RWPE2 (cell line): ENCODE measurements around the gene SCTR.
A peak's percentile ranks its signal among the peaks of the same experiment; 100 is the strongest.

Experiments
- ATAC-seq: fragments of 200-7000 bp; cut with Tn5 transposase; 3 replicates; pipeline ENCODE4 v1.9.1; 2021; ENCODE audit warnings: low read depth
- DNase-seq: peaks from one replicate; pipeline ENCODE4 v3.0.0-alpha.2; 2020; ENCODE audit warnings: low spot score
- H3K27ac ChIP-seq: fragments of 450-650 bp; 2 replicates; pipeline ENCODE4 v1.5.1; 2017; ENCODE audit warnings: mild to moderate bottlenecking; ENCODE audit not compliant: poor library complexity, severe bottlenecking
- H3K27me3 ChIP-seq: fragments of 250-450 bp; sonication (Bioruptor Pico); 2 replicates; pipeline ENCODE4 v1.5.1; 2021; ENCODE audit warnings: mild to moderate bottlenecking, moderate library complexity; ENCODE audit not compliant: insufficient read depth, poor library complexity, severe bottlenecking
- H3K36me3 ChIP-seq: fragments of 250-450 bp; sonication (Bioruptor Pico); 2 replicates; pipeline ENCODE4 v1.5.1; 2020; ENCODE audit warnings: low read depth, mild to moderate bottlenecking, moderate library complexity
- H3K4me1 ChIP-seq: fragments of 250-450 bp; sonication (Bioruptor Pico); 2 replicates; pipeline ENCODE4 v1.5.1; 2021; ENCODE audit warnings: mild to moderate bottlenecking, moderate library complexity; ENCODE audit not compliant: insufficient read depth, poor library complexity, severe bottlenecking
- H3K4me3 ChIP-seq: fragments of 250-450 bp; sonication (Bioruptor Pico); 2 replicates; pipeline ENCODE4 v1.5.1; 2021; ENCODE audit warnings: mild to moderate bottlenecking, moderate library complexity; ENCODE audit not compliant: severe bottlenecking
- H3K9me3 ChIP-seq: fragments of 250-450 bp; sonication (Bioruptor Pico); 2 replicates; pipeline ENCODE4 v1.5.1; 2021; ENCODE audit warnings: mild to moderate bottlenecking, moderate library complexity; ENCODE audit not compliant: severe bottlenecking
- CTCF ChIP-seq: fragments of 450-650 bp; IDR thresholded peaks from one replicate; pipeline ENCODE4 v1.5.1; 2017; ENCODE audit warnings: mild to moderate bottlenecking, moderate library complexity; ENCODE audit not compliant: poor library complexity, severe bottlenecking

Gene SCTR

GRCh38 chr2:119475225-119475856, 48.9 kb downstream of the SCTR start:
- no peak overlapping the region for H3K4me3 ChIP-seq
- H3K9me3 ChIP-seq, result no peaks in the 10 kb centered on the region
- peak; percentile 39 for DNase-seq
- no peak for ATAC-seq
- no peaks in the 10 kb centered on the region for H3K4me1 ChIP-seq
- H3K27me3 ChIP-seq, result no peaks in the 10 kb centered on the region
- H3K36me3 ChIP-seq, result no peaks in the 10 kb centered on the region
- TF ChIP-seq CTCF, result no peak
- no peak overlapping the region for H3K27ac ChIP-seq

DNA sequence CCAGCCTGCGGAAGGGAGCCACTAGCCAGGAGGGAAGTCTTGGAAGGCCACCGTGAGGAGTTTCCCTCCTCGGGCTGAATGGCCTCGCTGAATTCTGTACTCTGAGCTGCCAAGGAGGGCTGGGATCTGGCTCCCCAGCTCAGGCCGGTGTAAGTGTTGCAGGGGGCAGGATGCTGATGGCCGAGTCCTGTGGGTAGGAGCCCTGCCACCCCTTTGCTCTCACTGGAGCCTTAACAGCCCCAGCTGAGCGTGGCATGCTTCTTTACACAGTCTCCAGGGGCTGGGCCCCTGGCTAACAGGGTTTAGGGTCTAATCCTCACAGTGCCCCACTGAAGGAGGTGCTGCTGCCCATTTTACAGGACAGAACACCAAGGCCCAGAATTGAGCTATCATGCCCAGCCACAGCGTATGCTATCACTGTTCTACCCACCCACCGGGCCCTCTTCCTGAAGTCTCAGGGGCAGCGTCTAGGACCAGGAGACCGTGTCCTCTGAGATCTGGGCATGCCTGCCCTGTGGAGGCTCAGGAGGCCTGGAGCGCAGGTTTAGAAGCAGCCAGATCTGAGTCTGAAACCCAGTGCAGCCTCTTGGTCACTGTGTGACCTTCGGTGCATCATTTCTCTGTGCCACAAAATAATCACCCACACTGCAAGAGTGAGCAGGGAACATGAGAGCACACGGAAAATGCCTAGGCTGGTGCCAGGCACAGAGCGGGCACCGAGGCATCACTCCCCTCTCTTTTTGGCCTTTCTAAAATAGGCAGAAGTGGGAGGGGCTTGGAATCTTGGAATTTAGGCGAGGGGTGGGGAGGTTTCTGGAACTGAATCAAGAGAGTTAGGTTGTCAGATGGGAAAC, 49.7 kb downstream of the SCTR start:
- Histone ChIP-seq H3K4me3 (no peak overlapping the region), H3K27ac (no peak overlapping the region), H3K9me3 (no peaks in the 10 kb centered on the region), H3K36me3 (no peaks in the 10 kb centered on the region), H3K27me3 (no peaks in the 10 kb centered on the region), H3K4me1 (no peaks in the 10 kb centered on the region)
- ATAC-seq (no peak), DNase-seq (no peak)
- TF ChIP-seq CTCF, result no peak

GRCh38 chr2:119473621-119474370, 50.5 kb downstream of the SCTR start:
- no peak overlapping the region for H3K27ac ChIP-seq
- no peaks in the 10 kb centered on the region for H3K27me3 ChIP-seq
- no peak for TF ChIP-seq CTCF
- H3K4me1 ChIP-seq, result no peaks in the 10 kb centered on the region
- DNase-seq (no peak), ATAC-seq (no peak)
- H3K4me3 ChIP-seq, result no peak overlapping the region
- H3K36me3 ChIP-seq, result no peaks in the 10 kb centered on the region
- H3K9me3 ChIP-seq, result no peaks in the 10 kb centered on the region

- Histone ChIP-seq H3K27me3 (no peaks in the 10 kb centered on the region), H3K4me3 (no peak overlapping the region), H3K27ac (no peak overlapping the region), H3K4me1 (no peaks in the 10 kb centered on the region), H3K9me3 (no peaks in the 10 kb centered on the region), H3K36me3 (no peaks in the 10 kb centered on the region)
- DNase-seq (no peak), ATAC-seq (no peak)
- no peak for TF ChIP-seq CTCF
These were observed 51.5 kb downstream of the SCTR start for GRCh38 chr2:119472749-119473148.
